ENCODE data around the gene TMEM212.
"Not testable (repeated sequence)": the region's sequence is repeated elsewhere in the genome, so short reads cannot be mapped to it uniquely, and the experiment has no call there.

Gene TMEM212

DNA sequence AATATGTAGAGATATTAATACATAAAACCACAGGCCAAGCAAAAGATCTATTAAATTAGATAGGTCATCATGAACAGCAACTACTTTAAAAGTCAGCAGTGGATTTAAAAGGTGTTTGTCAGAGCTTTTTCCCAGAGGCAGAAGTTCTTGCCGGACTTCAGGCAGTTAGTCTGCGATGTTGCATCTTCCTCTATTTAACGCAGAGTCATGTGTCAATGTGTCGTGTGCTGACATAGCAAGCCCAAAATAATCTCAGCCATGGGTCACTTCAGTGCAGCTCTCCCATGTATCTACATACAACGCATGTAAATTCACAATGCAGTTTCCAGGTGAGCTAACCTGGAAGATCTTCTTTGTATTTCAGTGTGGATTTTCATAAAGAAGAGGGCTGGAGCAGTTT, 8.0 kb upstream of the TMEM212 start:
- DNase-seq, result no peak

DNA sequence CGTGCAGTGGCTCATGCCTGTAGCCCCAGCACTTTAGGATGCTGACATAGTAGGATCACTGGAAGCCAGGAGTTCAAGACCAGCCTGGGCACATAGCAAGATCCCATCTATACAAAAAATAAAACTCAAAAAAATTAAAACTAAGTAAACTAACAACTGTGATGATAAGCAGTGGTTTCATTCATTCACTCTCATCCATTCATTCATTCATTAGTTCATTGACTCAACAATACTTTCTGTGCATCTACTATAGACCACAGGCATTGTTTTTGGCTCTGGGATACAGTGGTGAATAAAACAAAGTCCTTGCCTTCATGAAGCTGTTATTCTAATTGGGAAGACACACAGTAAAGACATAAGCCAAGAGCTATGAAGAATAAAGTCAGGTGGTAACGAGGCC, 7.5 kb upstream of the TMEM212 start:
- DNase-seq, result no peak

DNA sequence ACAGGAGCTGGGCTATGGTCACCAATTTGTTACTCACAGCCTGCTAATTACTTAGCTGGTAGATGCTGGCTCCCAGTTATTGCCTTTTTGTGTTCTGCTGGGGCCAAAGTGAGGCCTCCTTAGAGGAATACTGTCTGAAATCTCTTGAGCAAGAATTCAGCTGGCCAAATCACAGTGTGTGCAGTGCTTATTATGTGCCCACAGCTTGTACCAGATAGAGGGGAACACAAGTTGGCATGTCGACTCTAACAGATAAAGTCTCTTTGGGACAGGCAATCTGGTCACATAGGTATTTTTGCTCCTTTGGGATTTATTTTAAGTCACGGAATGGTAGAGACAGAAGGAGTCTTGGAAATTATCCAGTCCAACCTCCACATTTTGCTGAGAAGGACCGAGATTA, 6.3 kb upstream of the TMEM212 start:
- DNase-seq, result no peak

DNA sequence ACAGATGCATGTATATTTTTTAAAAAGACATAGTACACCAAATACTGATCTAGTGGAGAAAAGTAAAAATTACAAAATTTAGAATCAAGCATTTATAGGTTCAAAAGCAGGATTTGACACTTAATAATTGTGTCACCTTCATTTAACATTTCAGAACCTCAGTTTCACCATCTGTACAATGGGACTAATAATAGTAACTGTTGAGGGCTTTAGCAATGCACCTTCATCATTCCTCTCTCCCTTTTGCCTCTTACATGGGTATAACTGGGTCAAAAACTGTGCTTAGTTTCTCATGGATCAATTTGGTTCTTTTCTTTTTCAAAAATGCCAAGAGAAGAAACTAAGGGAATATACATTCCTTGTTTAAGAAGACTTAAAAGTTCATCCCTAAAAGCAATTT, 5.5 kb upstream of the TMEM212 start:
- DNase-seq, result no peak

DNA sequence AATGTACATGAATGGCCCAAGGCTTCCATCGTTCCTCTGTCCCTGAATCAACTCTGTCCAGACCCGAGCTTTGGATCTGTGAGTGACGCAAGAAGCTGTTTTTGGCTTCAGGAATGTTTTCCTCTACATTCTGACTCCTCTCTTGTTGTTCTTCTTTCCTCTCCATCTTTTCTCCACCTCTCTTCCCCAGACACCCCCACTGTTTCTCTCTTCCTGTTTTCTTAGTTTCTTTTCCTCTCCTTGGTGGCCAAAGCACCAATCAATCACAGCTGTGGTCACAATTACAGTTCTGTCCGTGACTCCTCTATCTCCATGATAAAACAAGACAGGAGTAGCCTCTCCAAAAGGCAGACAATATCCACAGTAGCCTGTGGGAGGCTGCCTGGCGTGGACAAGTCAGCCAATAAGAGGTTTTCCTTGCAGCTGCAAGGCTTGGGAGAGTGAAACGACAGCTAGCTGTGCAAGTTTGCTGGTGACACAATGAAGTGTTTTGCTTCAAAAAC, 4.9 kb upstream of the TMEM212 start:
- peak; percentile 85 for DNase-seq

DNA sequence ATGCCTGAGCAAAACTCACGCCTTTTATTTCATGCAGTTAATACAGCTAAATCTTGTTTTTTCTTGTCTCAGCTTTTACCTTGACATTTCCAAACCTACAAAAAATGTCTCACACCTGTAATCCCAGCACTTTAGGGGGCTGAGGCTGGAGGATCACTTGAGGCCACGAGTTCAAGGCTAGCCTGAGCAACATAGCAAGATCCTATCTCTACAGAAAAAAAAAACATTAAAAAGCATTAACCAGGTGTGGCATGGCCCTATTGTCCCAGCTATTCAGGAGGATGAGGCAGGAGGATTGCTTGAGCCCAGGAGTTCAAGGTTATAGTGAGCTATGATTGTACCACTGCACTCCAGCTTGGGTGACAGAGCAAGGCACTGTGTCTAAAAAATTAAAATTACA, 3.9 kb upstream of the TMEM212 start:
- DNase-seq, result no peak

DNA sequence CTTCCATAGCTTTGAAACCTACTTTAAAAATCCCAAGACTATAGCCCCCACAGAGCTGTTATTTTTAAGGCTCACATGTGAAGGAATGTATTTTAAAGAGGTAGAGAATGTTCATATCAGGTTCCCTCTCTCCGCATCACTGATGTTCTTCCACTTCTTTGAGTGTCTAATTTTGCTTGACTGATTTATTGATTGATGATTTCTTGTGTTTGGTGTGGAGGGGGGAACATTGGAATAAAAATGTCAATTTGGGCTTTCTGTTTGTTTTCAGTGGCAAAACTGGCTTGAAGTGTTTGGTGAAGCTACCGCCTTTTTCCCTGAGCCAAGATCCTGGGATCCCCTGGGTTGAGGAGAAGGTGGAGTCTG, 2.7 kb upstream of the TMEM212 start:
- no peak for DNase-seq

DNA sequence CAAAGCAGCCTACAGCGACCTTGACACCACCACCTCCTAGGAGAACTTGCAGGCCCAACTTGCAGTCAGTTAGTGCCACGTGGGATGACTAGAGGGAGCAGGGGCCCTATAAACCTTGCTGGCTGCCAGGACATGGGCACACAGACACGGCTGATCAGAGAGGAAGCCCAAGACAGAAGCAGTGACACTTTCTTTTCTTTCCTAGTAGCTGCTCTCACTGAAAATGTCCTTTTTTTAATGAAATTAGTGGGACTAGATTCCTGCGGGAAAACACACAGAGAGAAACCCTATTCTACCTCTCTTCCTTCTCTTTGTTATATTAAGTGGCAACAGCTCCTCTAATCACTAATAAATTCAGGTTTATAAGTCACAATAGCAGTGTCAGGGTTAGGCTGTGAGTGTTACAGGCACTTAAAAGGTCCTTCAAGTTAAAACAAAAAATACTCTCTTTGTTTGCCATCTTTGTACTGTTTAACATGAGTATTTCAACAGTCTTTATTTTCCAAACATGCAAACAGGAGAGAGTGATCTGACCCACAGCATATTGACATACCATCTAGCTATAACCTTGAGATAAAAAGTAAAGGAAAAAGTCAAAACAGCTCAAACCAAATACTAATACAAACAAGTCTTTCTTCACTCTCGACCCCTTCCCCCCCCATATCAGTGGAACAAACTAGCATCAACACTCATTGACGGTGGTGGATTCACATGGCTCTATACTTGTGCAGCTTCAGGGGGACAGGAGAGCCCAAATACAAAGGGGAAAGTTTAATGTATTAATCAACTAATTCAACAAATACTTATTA, 2.1 kb upstream of the TMEM212 start:
- no peak for DNase-seq

DNA sequence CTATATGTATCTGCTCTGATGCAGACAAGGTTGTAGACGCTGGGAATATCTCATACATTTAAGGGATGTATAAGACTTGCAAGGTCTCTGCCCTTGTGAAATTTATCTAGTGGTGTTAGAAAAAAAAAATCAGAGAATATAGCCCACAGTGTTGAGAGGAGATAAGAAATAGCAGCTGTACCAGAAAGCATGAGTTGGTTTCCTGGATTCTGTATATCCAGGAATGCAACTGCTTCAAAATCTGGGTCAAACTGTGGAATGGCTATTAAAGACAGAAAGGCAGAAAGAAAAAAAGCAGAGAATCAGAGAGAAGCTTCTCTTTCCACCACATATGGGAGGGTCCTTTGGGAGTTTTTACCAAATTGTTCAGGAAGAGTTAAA, 1.5 kb upstream of the TMEM212 start:
- peak; percentile 70 for DNase-seq

DNA sequence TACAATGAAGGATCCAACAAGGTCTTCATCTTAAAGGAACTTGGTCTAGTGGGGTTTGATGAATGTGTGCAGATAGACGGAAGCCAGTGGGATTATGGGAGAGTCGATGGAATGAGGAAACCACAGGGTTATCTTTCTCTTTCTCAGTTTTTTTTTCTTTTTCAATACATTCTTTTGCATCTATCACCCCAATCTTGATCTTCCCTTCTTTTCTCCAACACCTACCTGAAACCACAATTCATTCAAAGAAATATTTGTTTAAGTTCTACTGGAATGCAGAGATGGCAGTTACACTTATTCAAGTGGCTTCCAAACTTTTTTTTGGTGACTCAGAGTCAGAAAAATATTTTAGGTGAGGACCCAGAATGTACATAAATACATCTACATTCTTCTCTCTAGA, 1.7 kb downstream of the TMEM212 start:
- DNase-seq, result no peak

DNA sequence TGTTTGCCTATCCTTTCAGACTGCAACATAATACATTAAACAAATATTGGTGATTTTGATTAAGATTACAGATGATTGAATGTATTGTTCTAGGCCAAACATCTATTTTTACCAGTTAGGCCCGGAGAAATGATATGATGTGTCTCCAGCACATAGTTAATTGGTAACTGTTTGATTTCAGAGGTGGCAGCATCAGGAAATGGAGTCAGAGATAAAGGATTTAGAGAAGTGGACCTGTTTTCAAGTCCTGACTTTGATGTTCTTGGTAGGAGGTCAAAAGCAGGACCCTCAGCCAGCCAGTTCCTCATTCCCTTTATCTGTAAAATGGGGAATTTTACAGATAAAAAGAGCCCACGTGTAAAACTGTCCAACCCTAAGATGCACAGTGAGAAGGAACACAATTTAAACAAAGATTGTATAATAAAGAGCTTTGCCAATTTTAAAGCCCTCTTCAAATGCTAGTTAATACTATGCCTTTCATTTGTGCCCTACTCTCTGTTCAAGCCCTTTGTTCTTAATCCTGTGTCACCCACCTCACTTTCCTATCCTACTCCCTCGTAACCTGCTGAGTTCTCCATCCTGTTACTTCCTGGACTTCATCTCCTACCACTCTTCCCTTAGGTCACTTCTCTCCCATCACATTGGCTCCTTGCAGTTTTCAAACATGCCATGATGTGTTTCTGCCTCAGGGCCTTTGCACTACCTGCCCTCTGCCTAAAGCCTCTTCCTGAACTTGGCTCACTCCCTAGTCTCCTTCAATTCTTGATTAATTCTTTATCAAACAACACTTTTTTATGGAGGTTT, 2.5 kb downstream of the TMEM212 start:
- no peak for DNase-seq

DNA sequence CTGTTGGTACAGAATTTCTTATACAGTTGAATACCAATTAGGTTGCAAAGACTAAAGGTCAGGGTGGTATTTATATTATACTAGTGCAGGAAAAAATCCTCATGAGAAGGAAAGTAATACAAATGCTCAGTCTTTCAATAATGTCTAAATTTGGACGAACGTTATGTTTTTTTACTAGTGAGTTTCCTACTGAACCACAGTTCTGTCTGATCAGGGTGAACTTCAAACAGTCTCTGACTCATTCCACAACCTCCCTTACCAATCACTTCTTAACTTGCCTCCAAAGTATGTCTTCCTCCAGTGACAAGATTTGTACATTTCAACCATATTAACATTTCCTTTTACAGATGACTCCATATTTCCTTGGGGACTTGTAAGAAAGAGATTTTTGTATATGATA, 3.4 kb downstream of the TMEM212 start:
- DNase-seq, result peak; percentile 75

DNA sequence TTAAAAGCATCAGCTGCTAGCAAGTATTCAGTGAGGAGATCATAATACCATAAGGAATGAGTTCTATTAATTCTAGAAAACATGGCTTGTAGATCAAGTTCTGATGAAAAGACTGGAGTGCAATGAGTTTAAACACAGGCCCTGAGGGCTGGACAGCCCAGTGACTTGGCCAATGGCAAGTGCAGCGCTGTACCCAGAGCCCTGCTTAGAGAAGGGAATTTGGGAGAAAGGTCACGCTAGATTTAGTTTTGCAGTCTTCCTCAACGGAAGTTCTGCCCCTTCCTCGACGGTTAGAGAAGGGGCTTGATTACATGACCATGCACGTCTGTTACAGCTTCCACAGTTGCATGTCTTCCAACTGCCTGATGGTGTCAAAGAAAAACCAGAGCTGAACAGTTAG, 4.0 kb downstream of the TMEM212 start:
- no peak for DNase-seq

DNA sequence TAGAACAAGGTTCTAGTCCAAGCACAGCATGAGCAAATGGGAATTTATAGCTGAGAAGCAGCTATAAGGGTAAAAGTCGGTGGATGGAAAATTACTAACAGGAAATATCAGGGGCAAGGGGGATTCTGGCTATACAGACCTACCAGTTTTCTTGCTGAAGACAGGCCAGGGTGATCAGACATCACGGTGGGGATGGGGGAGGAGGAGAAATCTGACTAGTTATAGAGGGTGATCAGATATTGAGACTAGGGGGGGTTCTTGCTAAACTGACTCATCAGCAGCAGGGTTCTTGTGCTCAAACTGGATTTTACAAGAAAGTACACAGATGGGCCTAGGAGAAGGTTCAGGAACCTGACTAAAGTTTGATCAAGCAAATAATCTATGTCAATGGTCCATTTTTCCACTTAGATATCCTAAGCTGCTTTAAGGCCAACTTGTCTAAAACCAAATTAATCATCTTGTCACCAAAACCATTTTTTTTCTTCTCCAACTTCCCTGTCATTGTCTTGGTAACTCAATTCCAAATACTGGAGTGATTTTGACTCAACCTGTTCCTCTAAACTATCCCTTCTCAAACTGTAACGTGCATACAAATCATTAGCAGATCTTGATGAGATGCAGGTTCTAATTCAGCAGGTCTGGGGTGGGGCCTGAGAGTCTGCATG, 4.6 kb downstream of the TMEM212 start:
- no peak for DNase-seq

DNA sequence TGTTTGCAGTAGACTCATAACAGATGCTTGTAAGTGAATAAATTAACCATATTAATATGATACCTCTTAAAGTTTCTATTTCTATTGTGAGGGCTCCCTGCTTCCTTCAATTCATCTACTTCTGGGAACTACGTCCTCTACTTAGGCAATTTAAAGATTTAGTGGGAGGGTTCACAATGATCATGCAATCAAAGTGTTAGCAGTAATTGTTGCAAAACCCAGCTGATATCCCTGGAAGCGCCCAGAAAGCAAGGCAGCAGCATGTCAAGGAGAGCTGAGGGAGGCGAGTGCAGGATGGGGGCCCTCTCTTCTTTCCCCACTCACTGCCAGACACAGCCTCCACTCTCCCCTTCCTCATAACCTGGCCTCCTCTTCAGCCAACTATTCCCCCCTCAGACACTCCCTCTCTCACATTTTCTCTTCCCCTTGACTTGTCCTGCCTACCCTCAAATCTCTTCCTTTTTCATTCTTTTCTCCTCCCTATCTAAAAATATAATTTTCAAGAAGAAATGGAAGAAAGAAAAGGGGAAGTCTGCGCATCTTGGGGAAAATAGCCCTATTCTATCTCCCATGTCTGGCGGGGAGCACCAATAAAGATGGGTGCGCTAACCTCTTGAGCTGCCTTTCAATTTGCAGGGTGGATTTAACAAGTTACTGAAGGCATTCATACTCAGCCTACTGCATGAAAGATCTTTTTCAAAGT, 6.6 kb downstream of the TMEM212 start:
- DNase-seq, result no peak

DNA sequence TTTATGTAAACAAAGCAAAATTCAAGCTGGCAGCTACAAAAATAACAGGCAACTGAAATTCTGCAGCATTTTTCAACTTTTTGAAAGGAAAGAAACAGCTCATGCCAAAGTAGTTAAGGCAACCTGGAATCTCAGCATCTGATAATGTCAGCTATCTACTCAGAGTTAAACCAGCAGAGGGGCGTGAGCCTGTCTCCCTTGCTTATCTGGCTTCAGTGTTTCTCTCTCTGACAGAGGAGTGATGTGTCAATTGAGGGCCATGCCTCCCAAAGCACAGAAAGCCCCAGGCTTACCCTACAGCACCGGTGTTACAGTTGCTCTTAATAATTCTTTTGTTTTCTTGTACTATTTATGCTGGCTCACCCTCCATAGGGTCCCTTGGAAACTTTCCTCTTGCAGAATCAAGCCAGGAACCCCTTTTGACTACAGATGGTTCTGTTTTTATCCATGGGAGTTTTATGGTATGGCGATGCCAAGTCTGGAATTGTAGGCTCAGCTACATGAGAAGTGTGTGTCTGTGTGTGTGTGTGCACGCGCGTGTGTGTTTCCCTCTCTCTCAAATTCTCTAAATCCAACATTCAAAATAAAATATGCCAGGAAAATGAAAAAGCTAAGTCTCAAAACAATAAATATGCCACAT, 7.3 kb downstream of the TMEM212 start:
- no peak for DNase-seq

DNA sequence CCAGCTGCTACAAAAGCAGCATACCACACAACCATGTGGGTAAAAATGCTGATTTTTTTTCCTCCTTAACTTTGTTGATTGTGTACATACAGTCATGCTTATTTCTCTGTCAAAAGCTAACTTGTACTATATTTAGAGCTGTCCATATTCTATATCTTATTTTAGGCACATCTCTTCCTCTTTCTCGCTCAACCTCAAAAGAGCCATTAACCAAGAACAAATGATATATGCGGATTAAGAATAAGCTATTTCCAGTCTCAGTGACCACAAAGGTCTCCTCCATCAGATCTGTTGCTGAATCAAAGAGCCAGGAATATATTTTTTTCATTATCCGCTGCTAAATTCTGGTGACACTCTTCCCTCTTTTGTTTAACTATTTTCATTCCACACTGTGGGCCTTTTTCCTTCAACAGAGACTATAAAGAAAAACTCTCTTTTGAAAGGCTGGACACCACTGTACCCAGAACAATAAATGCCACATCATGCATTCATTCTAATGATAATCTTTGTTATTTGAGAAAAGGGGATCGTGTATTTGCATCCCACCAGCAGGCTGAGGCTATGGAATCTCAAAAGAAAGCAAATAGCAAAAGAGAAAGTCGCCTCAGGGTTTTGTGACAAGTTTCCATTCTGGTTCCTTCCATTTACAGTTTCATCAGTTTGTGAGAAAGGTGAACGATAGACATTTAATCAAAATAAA, 8.0 kb downstream of the TMEM212 start:
- DNase-seq, result no peak

DNA sequence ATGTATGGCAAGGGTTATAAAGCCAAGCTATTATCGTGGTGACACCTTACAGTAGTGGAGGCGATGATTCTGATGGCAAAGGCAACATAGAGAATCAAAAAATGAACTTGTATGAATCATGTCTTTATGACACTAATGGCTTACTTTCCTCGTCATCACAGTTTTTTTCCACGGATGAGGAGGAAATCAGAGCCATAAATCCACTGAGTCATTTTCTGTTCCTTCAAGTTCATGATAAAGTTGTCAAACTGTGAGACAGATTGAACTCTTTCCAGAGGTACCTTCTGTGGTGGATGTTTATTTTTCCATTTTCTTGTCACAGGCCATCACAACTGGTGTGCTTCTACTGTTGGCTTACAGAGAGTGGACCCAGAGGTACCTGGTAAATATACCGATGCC, 8.5 kb downstream of the TMEM212 start:
- DNase-seq, result peak; percentile 64

DNA sequence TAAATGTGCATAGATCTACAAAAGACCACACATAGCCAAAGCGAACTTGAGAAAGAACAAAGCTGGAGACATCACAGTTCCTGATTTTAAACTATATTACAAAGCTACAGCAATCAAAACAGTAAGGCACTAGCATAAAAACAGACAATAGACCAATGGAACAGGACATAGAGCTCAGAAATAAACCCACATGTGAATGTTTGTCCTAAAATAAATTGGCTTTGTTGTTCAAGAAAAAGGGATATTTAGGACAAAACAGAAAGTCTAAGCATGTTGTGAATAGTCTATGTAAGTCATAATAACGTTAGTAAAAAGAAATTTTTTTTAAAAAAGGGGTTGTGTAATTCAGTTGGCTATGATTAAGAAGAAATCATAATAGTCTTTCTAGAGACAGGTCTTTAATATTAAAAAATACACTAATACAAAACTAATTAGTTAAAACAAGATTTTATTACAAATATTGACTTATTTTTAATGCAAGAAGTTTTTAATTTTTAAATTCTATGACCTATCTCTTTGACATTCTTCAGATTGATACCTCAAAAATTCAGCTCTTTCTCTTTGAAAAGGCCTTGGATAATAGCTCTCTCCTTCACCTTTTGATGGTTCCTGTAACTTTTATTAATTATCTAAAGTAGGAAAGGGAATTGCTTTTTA, 11.6 kb downstream of the TMEM212 start:
- no peak for DNase-seq

DNA sequence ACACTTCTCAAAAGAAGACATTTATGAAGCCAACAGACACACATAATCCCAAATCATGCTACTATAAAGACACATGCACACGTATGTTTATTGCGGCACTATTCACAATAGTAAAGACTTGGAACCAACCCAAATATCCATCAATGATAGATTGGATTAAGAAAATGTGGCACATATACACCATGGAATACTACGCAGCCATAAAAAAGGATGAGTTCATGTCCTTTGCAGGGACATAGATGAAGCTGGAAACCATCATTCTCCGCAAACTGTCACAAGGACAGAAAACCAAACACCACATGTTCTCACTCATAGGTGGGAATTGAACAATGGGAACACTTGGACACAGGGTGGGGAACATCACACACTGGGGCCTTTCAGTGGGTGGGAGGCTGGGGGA, 15.6 kb downstream of the TMEM212 start:
- DNase-seq, result not testable (repeated sequence)

All from fibroblast of skin of back (primary cell).